AG04450 (cell line): Measurements from ENCODE around the gene HBA2. TPM values are rescaled to one million over a fixed set of nuclear protein-coding genes. Genes with fewer than 3 reads are reported as not detected.

ENCODE experiments used
- CTCF ChIA-PET: fragments of 300-600, 350-600 bp; formaldehyde crosslinking; extraction: SDS; loops from one replicate; lab custom pipeline; 2022; ENCODE audit warnings: antibody characterized with exemption, inconsistent platforms; lab: Charles Lee
- POLR2A ChIA-PET: fragments of 350-600 bp; formaldehyde crosslinking; extraction: SDS; loops from one replicate; lab custom pipeline; 2021; ENCODE audit warnings: antibody characterized with exemption, inconsistent platforms; lab: Yijun Ruan, JAX
- DNase-seq: peaks from one replicate; pipeline ENCODE4 v3.0.0-alpha.2; 2011; ENCODE audit warnings: low read depth, low spot score
- H3K27ac ChIP-seq: one replicate; pipeline ENCODE4 v1.5.1; 2012; ENCODE audit warnings: low read depth, low read length, control low read depth
- H3K27me3 ChIP-seq: one replicate; pipeline ENCODE4 v1.6.0; 2012; ENCODE audit warnings: low read length; ENCODE audit not compliant: control insufficient read depth, insufficient read depth
- H3K4me3 ChIP-seq: 2 replicates; pipeline ENCODE4 v1.5.1; 2011; ENCODE audit warnings: mild to moderate bottlenecking, low read depth, low read length, control low read depth
- H3K9me3 ChIP-seq: 2 replicates; pipeline ENCODE4 v1.5.1; 2012; ENCODE audit warnings: low read length; ENCODE audit not compliant: control insufficient read depth, insufficient read depth
- polyA plus RNA-seq: library from polyadenylated mRNA; depleted of rRNA; stranded (reverse); fragments of >200 nt; gene quantifications from 2 replicates; pipeline ENCODE4 v1.2.3, GENCODE V29; 2011
- TF ChIP-seq, protein P1 (sequence below): IDR thresholded peaks from 2 replicates; pipeline ENCODE4 v1.5.1; 2011; ENCODE audit warnings: low read depth, low read length, control low read depth, inconsistent platforms

The HBA2 gene
- polyA plus RNA-seq, 1 experiment = not detected

DNA sequence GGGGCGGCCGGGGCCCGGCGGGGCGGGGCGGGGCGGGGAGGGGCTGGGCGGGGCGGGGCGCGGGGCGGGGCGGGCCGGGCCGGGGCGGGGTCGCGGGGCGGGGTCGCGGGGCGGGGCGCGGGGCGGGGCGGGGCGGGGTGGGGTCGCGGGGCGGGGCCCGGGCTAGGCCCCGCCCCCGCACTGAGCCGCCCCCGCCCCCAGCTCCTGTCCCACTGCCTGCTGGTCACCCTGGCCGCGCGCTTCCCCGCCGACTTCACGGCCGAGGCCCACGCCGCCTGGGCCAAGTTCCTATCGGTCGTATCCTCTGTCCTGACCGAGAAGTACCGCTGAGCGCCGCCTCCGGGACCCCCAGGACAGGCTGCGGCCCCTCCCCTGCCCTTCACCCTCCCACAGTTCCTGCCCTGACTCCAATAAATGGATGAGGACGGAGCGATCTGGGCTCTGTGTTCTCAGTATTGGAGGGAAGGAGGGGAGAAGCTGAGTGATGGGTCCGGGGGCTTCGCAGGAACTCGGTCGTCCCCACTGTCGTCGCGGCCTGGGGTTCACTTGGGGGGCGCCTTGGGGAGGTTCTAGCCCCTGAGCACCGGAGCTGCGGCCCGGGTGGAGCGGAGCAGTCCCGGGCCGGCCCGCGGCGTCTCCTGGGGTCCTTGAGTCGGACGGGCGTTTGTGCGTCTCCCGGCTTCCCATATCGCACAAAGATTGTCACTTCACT, 7.7 kb upstream of the HBA2 start:
- no peak for DNase-seq
- no peak overlapping the region for H3K27ac ChIP-seq
- peaks cover 51% of the 10 kb centered on the region for H3K27me3 ChIP-seq
- H3K9me3 ChIP-seq = no peaks in the 10 kb centered on the region; the same call in 1 of the 2 replicates
- ChIA-PET POLR2A (no interaction called here), CTCF (no interaction called here)
- H3K4me3 ChIP-seq = no peak overlapping the region
- TF ChIP-seq, protein P1, sequence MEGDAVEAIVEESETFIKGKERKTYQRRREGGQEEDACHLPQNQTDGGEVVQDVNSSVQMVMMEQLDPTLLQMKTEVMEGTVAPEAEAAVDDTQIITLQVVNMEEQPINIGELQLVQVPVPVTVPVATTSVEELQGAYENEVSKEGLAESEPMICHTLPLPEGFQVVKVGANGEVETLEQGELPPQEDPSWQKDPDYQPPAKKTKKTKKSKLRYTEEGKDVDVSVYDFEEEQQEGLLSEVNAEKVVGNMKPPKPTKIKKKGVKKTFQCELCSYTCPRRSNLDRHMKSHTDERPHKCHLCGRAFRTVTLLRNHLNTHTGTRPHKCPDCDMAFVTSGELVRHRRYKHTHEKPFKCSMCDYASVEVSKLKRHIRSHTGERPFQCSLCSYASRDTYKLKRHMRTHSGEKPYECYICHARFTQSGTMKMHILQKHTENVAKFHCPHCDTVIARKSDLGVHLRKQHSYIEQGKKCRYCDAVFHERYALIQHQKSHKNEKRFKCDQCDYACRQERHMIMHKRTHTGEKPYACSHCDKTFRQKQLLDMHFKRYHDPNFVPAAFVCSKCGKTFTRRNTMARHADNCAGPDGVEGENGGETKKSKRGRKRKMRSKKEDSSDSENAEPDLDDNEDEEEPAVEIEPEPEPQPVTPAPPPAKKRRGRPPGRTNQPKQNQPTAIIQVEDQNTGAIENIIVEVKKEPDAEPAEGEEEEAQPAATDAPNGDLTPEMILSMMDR = no peak

DNA sequence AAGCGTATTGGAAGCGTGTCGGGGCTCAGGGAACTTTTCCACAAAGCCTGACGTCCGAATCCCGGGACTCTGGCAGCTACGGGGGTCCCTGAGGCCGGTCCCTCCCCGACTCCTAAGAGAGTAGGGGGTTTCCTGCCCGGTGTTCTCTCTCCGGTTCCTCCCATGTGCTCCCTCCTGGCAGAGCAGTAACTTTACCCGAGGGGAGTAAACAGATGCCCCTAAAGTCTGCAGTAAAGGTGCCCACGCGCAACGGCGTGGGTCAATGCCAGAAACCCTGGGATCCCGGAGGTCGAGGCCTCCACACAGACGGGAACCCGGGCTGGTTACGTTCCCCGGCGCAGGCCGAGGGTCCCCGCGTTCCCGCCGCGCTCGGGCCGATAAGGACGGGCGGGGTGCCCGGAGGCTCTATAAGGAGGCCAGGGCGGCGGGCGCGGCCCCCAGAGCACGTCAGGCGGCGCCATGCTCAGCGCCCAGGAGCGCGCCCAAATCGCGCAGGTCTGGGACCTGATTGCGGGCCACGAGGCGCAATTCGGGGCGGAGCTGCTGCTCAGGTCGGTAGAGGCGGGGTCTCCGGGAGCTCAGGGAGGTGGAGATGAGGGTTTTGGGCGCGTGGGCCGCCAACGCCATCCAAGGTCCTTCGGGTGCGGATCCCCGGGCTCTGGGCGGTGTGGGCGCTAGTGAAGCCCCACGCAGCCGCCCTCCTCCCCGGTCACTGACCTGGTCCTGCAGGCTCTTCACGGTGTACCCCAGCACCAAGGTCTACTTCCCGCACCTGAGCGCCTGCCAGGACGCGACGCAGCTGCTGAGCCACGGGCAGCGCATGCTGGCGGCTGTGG, 6.9 kb upstream of the HBA2 start, which contains the start of gene HBM:
HBM (plus strand) TSS at position 440 of the 836 bp plus-strand sequence; CDS start at position 460, 20 bp downstream.
- no peak within 1 kb of the TSS for H3K4me3 ChIP-seq
- CTCF ChIA-PET = no interaction called here

DNA sequence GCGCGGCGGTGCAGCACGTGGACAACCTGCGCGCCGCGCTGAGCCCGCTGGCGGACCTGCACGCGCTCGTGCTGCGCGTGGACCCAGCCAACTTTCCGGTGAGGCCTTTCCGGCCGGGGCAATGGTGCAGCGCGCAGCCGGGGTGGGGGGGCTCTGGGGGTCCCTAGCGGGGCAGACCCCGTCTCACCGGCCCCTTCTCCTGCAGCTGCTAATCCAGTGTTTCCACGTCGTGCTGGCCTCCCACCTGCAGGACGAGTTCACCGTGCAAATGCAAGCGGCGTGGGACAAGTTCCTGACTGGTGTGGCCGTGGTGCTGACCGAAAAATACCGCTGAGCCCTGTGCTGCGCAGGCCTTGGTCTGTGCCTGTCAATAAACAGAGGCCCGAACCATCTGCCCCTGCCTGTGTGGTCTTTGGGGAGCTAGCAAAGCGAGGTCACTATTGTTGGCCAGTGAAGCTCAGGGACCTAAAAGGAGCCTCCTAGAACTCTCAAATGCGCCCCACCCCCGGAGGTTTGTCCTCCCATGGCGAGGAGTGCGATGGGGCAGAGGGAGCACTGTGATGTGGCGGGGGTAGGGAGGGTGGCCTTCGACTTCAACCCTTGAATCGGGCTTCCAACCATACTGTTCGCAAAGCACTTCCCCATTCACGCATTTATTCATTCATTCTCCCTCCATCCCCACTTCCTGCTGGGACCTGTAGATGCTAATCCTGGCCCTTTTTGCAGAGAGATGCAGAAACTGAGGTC, 6.1 kb upstream of the HBA2 start:
- TF ChIP-seq, protein P1 = no peak
- H3K27me3 ChIP-seq = peaks cover 47% of the 10 kb centered on the region
- no peak for DNase-seq
- H3K4me3 ChIP-seq = no peak overlapping the region
- ChIA-PET POLR2A (no interaction called here), CTCF (no interaction called here)
- H3K9me3 ChIP-seq = no peaks in the 10 kb centered on the region; the same call in 1 of the 2 replicates
- no peak overlapping the region for H3K27ac ChIP-seq

More for the DNA sequence above, 6.9 kb upstream of the HBA2 start, which contains the start of gene HBM:
- POLR2A ChIA-PET = no interaction called here
- Histone ChIP-seq H3K9me3 (no peaks in the 10 kb centered on the region; the same call in 1 of the 2 replicates), H3K27ac (no peak within 1 kb of the TSS), H3K27me3 (peaks cover 51% of the 10 kb centered on the region)
- no peak for DNase-seq
- TF ChIP-seq, protein P1 = no peak

DNA sequence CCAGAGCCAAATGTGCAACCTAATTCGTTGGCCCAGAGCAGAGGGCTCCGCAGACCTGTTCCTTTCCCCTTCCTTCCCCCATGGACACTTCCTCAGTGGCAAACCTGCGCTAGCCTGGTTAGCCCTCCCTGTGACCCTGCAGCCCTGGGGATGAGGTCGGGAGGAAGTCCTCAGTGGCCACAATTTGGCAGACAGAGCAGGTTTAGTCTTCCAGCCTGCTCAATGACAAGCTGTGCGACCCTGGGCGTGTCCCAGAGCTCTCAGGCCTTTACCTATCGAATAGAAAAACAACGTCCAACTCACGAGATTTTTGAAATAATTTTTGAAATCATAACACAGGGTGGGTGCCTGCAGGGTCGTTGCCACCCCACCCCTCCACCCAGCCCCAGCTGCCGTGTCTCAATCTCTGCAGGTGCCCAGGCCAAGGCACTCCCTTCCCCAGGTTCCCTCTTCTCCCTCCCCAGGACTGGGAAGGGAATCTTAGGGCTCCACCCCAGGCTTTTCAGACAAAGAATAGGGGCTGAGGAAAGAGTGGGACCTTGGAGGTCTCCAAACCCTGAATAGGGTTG, 5.5 kb upstream of the HBA2 start:
- no peak overlapping the region for H3K4me3 ChIP-seq
- peaks cover 47% of the 10 kb centered on the region for H3K27me3 ChIP-seq
- no peak for DNase-seq
- no peak overlapping the region for H3K27ac ChIP-seq
- TF ChIP-seq, protein P1 = no peak
- POLR2A ChIA-PET = no interaction called here
- H3K9me3 ChIP-seq = no peaks in the 10 kb centered on the region; the same call in 1 of the 2 replicates
- CTCF ChIA-PET = interaction anchor here (1.9 kb wide), 1 partner anchor 15 kb away, joined by 5 read pairs; no protein-coding TSS in a partner anchor
